Mucosa of gallbladder (tissue), 1 donor: ENCODE results near the gene NSUN7. TPM values are rescaled to one million over a fixed set of nuclear protein-coding genes. Genes with fewer than 3 reads are reported as not detected.
"Not testable (repeated sequence)": the region's sequence is repeated elsewhere in the genome, so short reads cannot be mapped to it uniquely, and the experiment has no call there.

Source experiments
- DNase-seq: peaks from one replicate; pipeline ENCODE4 v3.0.0-alpha.2; 2020; ENCODE audit warnings: low spot score
- total RNA-seq: library from RNA; stranded (reverse); gene quantifications from one replicate; pipeline ENCODE4 v1.2.1, GENCODE V29; 2021
- donor health status: DM: no; HTN: no; CAD: no.

NSUN7 gene, protein sequence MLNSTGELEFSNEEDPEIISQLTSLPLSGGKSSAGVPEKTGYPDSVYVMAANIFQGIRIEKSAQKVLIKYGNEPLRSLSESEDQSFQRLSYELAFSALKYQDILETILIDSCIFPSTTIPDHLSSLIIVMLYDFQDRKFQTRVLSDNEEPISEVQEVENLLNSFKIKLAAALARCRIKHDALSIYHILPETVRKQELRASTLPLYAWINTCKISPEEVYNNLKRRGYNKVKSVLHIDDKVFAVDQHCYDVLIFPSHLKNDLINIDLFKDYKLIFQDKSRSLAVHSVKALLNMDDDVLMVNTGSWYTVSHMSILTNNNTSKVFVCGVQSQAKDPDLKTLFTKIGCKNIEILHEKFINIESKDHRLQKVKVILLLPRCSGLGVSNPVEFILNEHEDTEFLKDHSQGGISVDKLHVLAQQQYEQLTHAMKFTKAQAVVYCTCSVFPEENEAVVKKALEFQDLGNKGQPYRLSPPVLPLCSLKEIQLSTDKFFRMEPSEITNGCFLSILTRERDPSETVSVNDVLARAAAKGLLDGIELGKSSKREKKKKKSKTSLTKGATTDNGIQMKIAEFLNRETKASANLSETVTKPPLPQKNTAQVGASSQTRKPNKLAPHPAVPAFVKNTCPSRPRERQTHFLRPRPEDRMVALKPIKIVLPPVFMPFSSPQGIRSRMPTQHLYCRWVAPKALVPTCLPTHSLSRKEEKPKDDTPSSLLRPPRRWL
- total RNA-seq: 5.6 TPM

DNA sequence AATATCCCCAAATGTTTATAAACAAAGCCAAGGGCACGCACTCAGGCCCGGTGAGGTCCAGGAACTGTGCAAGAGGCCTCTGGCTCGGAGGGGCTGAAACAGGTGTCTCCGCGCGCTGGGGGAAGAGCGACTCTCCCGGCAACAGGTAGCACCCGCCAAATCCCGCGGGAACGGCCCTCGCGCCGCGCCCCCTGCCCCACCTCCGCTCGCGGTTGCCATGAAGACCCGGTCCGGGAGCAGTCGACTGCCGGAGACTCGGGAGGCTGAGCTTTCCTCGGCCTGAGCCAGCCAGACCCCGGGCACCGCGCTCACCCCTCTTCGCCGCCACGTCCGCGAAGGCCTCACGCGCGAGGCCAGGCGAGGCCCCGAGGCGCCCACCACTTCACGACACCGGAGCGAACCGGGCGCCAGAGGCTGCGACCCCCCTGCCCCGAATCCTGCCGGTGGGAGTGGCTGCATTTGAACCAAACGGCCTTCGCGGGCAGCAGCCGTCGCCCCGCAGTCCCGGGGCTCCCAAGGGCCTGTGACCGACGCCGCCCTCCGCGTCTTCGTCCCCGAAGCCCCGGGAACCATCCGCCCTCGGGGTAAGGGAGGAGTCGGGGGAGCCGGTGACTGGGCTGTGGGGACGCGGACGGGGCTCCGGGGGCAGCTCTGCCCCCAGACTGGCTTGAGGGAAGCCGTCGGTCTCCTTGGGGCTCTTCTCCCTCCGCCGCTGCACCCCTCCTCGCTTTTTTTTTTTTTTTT is at the start of gene NSUN7:
Gene NSUN7 (plus strand): TSS at position 239 of the 744 bp plus-strand sequence. CDS start 739 bp downstream, outside the sequence.
- DNase-seq: peak; percentile 54

DNA sequence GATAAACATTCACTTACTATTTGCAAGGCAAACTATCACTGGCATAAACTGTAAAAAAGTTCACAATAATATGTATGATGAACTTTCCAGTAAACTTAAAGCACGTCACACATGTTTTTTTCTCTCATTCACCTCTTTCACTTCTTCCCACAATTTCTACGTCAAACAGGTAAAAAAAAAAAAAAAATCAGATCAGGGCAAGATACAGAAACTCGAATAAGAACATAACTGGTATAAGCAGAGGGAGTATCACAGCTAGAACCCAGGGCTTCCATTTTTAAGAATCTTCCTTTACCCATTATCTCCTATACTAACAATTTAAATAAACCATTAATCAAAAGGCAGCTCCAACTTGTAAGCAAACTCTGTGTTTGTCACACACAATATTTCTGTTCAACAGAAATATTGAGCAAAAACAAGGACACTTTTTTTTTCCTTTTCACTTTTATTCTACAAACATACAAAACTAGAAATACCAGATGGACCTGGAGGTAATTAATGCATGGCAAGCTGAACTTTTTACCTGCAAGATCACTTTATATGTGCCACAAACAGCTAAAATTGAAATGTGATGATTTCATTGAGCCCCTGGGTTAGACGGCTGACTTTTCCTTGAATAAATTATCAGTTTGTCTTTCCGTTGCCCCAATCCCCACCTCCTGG is 47.5 kb upstream of the NSUN7 start:
- no peak for DNase-seq

DNA sequence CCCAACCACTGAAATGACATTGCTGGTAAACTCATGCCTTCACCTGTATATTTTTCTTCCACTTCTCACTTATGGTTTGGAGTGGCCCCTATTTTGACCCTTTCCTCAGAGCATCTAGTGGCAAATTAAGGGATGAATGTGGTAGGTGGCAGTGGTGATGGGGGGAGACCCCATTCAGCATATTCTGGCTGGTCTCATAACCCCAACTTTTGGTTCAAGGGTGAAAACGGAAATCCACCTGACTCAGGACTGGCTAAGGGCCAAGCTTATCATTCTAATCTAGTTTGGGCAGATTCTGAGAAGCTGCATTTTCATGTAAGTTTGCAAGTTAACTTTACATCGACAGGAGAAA is 47.0 kb upstream of the NSUN7 start:
- DNase-seq: no peak

DNA sequence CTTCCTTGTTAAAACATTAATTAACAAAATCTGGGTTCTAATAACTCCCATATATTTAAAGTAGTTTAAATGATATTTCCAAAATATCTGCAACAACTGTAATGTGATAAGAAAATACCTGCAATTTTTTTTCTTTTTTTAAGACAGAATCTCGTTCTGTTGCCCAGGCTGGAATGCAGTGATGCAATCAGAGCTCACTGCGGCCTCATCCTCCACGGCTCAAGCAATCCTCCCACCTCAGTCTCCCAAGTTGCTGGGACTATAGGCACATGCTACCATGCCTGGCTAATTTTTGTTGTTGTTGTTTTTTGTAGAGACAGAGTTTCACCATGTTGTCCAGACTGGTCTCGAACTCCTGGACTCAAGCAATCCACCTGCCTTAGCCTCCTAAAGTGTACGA is 45.7 kb upstream of the NSUN7 start:
- DNase-seq: no peak

DNA sequence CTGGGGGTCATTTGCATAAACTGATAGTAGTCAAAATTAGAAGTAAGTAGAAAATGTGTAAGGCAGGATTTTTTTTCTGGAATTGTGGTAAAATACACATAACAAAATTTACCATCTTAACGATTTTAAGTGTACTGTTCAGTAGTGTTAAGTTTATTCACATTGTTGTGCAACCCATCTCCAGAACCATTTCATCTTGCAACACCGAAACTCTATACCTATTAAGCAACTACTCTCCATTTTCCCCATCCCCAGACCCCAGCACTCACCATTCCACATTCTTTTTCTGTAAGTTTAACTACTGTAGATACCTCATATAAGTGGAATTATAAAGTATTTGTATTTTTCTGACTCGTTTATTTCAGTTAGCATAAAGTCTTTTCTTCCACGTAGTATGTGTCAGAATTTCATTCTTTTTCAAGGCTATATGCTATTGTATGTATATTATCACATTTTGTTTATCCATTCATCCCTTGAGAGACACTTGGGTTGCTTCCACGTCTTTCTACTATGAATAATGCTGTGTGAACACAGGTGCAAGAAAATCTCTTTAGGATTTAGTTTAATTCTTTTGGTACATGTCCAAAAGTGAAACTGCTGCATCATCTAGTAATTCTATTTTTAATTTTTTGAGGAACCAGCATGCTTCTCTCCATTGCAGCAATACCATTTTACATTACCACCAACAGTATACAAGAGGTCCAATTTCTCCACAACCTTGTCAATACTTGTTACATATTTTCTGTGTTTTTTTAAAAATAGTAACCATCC is 39.1 kb upstream of the NSUN7 start:
- no peak for DNase-seq

DNA sequence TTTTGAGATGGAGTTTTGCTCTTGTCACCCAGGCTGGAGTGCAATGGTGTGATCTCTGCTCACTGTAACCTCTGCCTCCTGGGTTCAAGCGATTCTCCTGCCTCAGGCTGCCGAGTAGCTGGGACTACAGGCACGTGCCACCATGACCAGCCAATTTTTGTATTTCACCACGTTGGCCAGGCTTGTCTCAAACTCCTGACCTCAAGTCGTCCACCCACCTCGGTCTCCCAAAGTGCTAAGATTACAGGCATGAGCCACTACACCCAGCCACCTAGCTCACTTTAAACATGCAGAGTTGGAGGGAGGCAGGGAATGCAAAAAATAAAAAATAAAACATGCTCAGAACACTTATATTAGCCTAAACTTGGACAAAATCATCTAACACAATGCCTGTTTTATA is 36.8 kb upstream of the NSUN7 start:
- DNase-seq: not testable (repeated sequence)

DNA sequence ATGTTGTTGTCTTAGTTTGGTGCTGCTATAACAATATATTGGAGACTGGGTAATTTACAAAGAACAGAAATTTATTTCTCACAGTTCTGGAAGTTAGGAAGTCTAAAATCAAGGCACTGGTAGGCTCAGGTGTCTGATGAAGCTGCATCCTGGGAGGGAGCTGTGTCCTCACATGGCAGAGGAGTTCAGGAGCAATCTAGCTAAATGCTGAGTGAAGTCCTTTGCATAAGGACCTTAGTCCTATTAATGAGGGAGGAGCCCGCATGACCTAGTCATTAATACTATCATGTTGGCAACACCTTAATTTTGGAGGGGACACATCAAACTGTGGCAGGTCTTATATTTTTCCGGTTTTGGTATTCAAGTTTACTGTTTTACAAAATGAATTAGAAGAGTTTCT is 36.0 kb upstream of the NSUN7 start:
- DNase-seq: no peak

DNA sequence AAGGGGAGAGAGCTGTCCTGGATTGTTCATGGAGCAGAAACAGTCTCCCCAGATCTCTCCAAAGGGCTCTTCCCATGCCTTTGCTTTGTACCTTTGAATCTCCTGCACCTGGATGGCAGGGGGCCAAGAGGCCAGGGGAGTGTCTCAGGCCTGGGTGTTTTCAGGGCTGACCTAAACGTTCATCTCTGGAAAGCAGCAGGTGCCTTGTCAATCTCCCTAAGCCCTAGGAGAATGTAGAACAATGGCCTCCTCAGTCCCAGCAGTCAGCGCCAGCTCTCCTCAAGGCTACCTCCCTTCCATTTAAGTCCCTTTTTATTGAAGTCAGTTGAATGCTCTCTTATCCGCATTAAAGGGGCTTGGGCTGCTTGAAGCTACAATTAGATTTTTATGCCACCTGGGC is 31.2 kb upstream of the NSUN7 start:
- DNase-seq: no peak

DNA sequence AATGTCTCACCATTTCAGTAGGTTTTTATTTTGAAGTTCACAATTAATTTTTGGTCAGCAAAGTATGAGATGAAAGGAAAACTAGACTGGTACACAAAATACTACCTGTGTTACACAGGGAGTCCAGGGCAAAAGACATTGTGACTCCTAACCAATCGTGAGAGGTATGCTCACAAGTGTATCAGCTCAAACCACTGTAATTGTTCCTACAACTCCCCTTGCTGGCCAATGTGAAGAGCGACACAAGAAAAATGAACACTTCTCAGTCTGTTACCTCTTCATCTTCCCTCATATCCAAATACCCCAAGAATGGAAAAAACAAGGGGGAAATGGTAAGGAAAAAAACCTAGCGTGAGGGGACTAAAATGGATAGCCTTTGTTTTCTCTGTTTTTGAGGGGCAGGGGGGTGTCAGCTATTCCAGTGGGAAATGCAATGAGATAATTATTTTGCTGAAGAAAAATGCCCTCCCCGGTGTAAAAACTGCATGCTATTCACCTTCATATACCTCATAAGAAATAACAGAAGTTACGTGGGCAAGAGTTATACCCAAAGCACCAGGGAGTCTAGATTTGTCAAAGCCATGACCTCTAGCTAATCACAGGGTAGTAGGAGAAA is 30.6 kb upstream of the NSUN7 start:
- DNase-seq: peak; percentile 38

DNA sequence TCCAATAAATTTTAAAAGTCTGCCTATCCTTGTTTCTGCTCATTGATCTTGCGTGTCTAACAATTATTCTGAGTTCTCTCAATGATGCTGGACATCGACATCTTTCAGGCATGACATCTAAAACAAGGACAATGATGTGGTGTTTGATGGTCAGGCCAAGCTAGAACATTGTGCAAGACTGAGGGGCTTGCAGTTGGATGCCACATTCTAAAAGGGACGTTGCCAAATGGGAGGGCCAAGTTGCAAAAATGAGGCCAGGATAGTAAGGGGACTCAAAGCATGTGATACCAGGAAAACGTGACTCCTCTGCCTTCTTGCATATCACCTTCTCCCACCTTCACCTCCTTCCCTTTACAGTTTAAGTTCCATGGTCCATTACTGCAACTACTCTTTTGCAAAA is 29.4 kb upstream of the NSUN7 start:
- DNase-seq: no peak

DNA sequence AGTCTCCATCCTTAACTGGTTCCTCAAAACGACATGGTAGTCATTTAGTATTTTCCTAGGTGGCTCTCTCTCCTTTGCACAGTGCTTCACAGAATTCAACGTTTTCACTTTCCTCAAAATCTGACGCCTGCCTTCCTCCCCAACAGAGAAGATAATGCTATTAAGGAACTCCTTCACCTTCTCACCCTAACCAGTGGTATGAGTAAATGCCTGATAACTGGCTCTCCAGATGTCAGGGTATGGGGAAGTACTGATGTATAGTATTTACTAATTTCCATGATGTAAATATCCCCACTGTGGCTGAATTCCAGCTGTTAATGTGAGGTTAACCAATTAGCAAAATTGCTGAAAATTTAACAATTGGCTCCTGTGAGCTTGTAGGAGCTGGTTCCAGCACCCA is 28.8 kb upstream of the NSUN7 start:
- no peak for DNase-seq

DNA sequence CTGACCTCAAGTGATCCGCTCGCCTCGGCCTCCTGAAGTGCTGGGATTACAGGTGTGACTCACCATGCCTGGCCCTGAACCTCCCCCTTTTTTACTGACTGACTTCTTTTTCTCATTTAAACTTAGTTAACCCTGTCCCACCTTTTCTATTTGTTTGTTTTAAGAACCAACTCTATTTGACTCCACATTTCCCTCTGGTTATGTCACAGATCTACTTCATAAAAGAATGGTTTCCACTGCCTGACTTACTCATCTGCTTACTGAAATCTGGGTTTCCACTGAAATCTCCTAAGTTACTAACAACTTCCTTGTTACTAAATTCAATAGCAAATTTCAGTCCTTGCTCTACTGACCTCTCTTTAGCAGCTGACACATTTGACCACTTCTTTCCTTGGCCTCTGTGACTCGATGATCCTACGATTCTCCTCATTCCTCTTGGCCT is 28.0 kb upstream of the NSUN7 start:
- DNase-seq: no peak

DNA sequence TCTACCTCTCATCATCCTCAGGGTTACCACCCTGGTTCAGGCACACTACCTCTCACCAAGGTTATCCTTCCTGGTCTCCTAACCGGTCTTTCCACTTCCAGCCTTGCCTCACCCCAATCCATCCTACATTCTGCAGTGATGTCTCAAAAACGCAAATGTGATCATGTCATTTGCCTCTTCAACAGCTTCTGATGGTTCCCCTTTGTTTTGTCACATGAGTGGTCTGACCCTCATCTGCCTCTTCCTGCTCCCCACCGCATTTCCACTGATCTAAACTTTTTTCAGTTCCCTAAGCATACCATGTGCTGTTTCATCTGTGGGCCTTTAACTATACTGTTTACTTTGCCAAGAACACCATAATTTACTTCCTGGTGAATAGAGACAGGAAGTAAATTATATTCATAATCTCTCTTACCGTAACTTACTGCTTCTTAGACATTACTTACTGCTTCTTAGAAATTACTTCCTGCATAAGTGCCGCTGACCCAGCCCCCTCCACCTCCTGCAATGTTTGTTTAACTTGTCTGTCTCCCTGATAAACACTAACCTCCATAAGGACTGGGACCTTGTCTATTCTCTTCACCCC is 27.1 kb upstream of the NSUN7 start:
- peak; percentile 89 for DNase-seq

DNA sequence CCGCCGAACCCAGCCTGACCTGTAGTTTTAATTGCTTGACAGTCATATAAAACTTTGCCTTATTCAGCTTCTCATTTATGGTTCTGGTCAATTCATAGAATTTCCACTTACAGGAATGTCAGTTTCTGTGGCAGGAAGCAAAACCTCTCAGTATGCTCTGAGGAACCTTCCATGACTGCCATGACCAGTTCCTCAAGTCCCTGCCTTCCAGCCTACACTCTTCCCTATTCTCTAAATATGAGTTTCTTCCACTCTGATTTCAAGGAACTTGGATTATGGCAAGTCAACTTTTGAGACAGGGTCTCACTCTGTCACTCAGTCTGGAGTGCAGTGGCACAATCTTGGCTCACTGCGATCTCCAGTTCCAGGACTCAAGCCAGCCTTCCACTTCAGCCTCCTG is 26.0 kb upstream of the NSUN7 start:
- no peak for DNase-seq

DNA sequence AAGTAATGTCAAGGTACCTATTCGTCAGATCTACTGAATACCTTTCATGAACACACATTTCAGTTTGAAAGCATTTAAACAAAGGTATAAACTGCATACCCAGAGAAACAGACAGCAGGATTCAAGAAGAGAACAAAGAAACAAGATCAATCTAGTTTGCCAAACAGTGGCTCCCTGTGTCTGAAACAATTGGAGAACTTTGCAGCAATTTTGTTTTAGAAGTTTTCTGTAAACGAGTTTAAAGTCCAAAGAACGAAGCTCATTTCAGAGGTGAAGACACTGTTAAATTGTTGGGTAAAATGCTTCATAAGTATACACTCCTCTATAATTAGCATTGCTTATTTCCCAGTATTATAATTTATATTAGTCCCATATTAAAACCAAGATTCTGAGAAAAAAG is 21.4 kb upstream of the NSUN7 start:
- DNase-seq: no peak

DNA sequence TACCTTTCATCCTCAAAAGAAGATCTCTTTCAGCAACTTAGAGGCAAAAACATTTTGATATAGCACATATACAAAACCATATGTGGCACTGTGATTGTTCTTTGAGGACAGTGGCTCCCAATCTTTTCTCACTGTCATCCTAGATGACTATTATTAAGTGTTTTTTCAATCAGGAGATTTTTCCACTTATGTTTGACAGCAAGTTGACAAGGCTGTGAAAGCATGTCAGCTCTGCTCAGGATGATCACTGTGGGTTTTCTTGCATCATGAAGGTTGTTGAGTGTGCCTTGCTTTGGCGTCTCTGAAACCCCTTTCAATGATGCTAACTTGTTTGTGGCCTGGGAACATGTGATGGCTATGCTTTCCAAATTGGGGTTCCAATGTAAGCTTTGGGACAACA is 20.2 kb upstream of the NSUN7 start:
- no peak for DNase-seq

DNA sequence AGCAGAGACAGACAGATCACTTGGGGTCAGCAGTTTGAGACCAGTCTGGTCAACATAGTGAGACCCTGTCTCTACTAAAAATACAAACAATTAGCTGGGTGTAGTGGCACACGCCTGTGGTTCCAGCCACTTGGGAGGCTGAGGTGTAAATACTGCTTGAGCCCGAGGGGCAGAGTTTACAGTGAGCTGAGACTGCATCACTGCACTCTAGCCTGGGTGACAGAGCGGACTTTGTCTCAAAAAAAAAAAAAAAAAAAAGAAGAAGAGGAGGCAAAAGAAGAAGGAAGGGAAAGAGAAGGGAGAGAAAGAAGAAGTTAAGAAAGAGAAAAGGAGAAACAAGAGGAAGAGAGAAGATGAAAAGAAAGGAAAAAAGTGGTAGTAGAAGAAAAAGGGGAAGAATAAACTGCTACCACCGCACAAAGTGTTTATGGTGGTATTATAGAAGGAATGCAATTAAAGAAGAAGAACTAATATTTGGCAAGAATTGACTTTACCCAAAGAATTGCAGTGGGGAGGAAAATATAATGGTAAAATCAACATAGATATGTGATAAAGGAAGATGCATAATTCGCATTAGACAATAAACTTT is 19.6 kb upstream of the NSUN7 start:
- DNase-seq: no peak

DNA sequence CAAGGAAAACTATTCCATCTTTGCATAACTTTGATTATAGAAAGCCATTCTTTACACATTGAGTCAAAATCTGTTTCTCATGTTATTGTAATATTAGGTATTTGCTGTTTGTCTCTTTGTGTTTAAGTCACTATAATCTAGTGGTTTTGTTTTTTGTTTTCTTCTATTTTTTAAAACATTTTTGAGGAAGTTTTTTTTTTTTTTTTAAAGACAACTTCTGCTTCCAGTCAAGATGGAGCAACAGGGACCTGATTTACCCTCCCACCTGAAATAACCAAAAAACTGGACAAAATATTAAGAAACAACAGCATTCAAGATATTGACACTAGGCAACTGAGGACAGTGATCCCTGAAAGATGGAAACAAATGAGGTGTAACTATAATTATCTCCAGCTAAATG is 18.4 kb upstream of the NSUN7 start:
- no peak for DNase-seq

DNA sequence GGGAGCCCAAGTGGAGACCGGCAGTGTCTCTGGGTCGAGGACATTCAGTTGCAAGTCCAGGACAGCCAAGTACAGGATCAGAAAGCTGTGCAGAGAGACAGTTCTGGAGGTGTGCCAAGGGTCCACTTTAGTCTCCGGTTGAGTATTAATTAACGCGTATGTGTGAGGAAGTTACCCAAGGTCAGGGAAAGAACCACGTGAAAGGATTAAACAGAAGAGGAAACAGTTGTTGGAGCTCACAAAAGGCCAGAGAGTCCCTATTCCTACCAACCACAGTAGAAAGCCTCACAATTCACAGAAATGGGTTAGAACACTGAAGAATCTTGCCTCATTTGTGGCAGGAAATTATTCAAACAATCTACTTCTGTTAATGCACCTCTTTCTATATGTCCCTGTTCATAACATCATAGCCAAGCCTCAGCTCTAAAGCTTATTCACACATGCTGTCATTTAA is 17.9 kb upstream of the NSUN7 start:
- DNase-seq: peak; percentile 85

DNA sequence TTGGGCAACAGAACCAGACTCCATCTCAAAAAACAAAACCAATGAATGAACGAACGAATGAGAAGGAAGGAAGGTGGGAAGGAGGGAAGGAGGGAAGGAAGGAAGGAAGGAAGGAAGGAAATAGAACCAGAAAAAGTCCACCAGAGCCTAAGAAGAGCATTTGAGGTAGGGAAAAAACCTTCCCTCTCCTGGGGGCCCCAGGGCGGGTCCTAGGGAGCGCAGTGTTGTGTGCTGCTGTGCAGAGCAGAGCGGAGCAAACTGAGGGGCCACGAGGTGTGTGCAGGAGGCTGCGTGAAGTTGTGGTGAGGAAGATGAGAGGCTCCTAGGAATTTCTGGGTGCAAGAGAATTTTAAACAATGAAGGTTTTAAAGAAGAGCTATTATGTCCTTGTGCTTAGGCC is 16.0 kb upstream of the NSUN7 start:
- no peak for DNase-seq
